ENCODE data around the gene MORF4L1. TPM values are rescaled to one million over a fixed set of nuclear protein-coding genes. Genes with fewer than 3 reads are reported as not detected.

Gene MORF4L1
- total and polyA plus RNA-seq, 2 experiments from 2014 or later = 520 to 571 TPM

DNA sequence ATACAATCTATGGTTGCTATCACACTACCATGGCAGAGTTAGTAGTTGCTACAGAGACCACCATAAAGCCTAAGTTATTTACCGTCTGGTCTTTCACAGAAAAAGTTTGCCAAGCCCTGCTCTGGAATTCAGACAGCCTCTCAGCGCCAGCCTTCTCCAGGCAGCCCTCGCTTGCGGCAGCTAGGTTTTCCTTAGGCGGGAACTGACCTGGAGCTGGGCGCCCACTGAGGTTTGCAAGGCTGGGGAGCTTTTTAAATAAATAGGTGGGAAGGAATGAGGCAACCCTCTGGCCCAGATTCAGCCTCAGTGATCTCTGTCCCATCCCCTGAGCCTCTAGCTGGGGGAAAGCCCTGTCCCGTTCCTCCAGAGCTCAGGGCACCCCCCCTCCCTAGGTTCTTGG lies 71.0 kb downstream of the MORF4L1 start:
- H3K4me1 ChIP-seq (ENCODE audit: insufficient read depth) = no peaks in the 10 kb centered on the region
- no peaks in the 10 kb centered on the region; the same call in 2 of the 3 replicates for H3K9me3 Mint-ChIP-seq
- peak; percentile 23 for DNase-seq (ENCODE audit: low spot score)
- TF ChIP-seq EZH2phosphoT487 (IDR thresholded peaks at IDR 0.05; ENCODE audit: unreplicated experiment) = no peak
- H3K4me3 Mint-ChIP-seq = peak overlapping the region; percentile 78
- H3K79me2 ChIP-seq (replicated peaks; ENCODE audit: insufficient read depth) = no peaks in the 10 kb centered on the region
- peaks cover 5% of the 10 kb centered on the region; the same call in 2 of the 3 replicates for H3K4me1 Mint-ChIP-seq
- H3K27ac Mint-ChIP-seq = no peak overlapping the region
- H3K36me3 Mint-ChIP-seq (ENCODE audit: low read depth) = no peaks in the 10 kb centered on the region; the same call in 2 of the 3 replicates
- H3K27me3 Mint-ChIP-seq (ENCODE audit: insufficient read depth, low read depth, poor library complexity) = peaks cover 22% of the 10 kb centered on the region
- no peaks in the 10 kb centered on the region for H3K9me2 ChIP-seq (ENCODE audit: insufficient read depth)
- H3K27me3 ChIP-seq (ENCODE audit: insufficient read depth) = peaks cover 23% of the 10 kb centered on the region
- no peaks in the 10 kb centered on the region for H3F3A ChIP-seq (replicated peaks; ENCODE audit: low read depth)
- 0 out of 2 replicates have a peak overlapping the region, but pooled peaks have one; percentile 76 for H3K4me3 ChIP-seq
- no peak overlapping the region for H3K27ac ChIP-seq (ENCODE audit: low read depth)
- H4K20me1 ChIP-seq (replicated peaks; ENCODE audit: insufficient read depth) = no peaks in the 10 kb centered on the region
- H3K36me3 ChIP-seq (ENCODE audit: insufficient read depth) = no peaks in the 10 kb centered on the region
- peak overlapping the region; percentile 88 for H3K4me2 ChIP-seq
- no peak for ATAC-seq
- H2AFZ ChIP-seq = 0 out of 2 replicates have a peak overlapping the region, but pooled peaks have one; percentile 96

DNA sequence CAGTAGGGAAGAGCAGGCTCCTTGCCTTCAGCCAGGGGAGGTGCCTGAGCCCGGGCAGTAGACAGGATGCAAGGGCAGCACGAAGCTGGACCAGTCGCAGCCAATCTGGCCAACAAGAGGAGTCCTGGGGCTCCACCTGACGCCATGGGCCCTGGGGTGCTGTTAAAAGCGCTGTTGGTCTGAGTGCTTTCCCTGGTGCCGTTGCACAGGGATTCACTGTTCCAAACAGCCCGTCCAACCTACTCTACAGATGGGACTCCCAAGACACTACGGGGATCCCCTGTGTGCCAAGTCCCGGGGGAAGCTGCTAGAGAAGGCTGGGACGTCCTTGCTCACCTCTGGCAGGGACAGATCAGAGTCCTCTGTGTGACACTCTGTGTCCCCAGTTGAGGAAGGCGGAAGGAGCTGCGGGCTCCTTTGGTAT lies 71.5 kb downstream of the MORF4L1 start:
- Mint-ChIP-seq H3K4me3 (peak overlapping the region; percentile 78), H3K9me3 (no peaks in the 10 kb centered on the region; the same call in 2 of the 3 replicates), H3K36me3 (ENCODE audit: low read depth) (no peaks in the 10 kb centered on the region; the same call in 2 of the 3 replicates), H3K4me1 (peaks cover 5% of the 10 kb centered on the region; the same call in 2 of the 3 replicates), H3K27me3 (ENCODE audit: insufficient read depth, low read depth, poor library complexity) (peaks cover 22% of the 10 kb centered on the region), H3K27ac (no peak overlapping the region)
- H3K79me2 ChIP-seq (replicated peaks; ENCODE audit: insufficient read depth) = no peaks in the 10 kb centered on the region
- H2AFZ ChIP-seq = peak overlapping the region; percentile 96
- H4K20me1 ChIP-seq (replicated peaks; ENCODE audit: insufficient read depth) = no peaks in the 10 kb centered on the region
- H3K27ac ChIP-seq (ENCODE audit: low read depth) = no peak overlapping the region
- H3F3A ChIP-seq (replicated peaks; ENCODE audit: low read depth) = no peaks in the 10 kb centered on the region
- H3K4me3 ChIP-seq = peak overlapping the region; percentile 76
- TF ChIP-seq CTCF (conservative IDR thresholded peaks at IDR 0.05; ENCODE audit: low read depth in 2 of 2) = no peak
- TF ChIP-seq EZH2 (IDR thresholded peaks at IDR 0.05; ENCODE audit: low read depth, unreplicated experiment) = no peak
- no peak for TF ChIP-seq STAT1 (IDR thresholded peaks at IDR 0.05; ENCODE audit: unreplicated experiment)
- TF ChIP-seq CREB1 (CRISPR knock-in tag; IDR thresholded peaks at IDR 0.05; ENCODE audit: low read depth) = no peak
- no peaks in the 10 kb centered on the region for H3K36me3 ChIP-seq (ENCODE audit: insufficient read depth)
- peak overlapping the region; percentile 88 for H3K4me2 ChIP-seq
- peak; percentile 37 for ATAC-seq
- no peaks in the 10 kb centered on the region for H3K9me2 ChIP-seq (ENCODE audit: insufficient read depth)
- H3K4me1 ChIP-seq (ENCODE audit: insufficient read depth) = no peaks in the 10 kb centered on the region
- DNase-seq (ENCODE audit: low spot score) = no peak
- peaks cover 23% of the 10 kb centered on the region for H3K27me3 ChIP-seq (ENCODE audit: insufficient read depth)

DNA sequence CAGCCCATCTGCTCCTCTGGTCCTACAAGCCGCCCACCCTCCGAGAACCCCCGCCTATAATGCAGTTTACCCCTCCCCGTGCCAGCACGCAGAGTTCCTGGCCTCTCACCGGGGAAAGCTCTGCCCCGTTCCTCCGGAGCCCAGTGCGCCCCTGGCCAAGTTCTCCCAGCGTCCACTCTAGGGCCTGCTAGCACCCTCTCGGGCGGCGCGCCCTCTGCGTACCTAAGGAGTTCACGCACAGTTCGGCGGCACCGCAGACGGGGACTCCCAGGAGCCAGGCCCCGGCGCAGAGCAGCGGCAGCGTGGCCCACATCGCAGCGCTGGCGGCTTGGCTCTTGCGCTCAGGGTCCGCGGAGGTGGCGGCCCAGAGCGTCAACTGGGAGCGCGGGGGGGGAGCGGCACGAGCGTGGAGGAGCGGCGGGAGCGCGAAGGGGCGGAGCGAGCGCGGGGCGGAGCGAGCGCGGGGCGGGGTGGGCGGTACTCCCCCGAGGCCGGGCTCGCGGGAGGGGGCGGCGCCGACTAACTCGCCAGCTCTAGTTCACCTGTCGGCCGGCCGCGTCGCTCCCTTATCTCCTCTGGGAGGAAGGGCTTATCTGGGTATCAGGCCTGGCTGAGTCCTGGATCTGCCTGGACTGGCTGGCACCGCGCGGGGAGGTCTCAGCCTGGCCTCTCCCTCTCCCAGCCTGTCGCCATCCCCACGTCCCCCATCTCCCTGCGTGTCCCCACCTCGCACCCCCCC lies 72.1 kb downstream of the MORF4L1 start, which contains the start of gene CTSH:
Gene CTSH, minus strand, starts transcription at position 378 of the 739 bp plus-strand sequence. Its CDS starts 65 bp downstream, at position 313.
- Mint-ChIP-seq H3K36me3 (ENCODE audit: low read depth) (no peaks in the 10 kb centered on the region; the same call in 2 of the 3 replicates), H3K9me3 (no peaks in the 10 kb centered on the region; the same call in 2 of the 3 replicates), H3K4me3 (peak within 1 kb of the TSS; percentile 78), H3K4me1 (peaks cover 8% of the 10 kb centered on the region), H3K27ac (no peak within 1 kb of the TSS), H3K27me3 (ENCODE audit: insufficient read depth, low read depth, poor library complexity) (peaks cover 22% of the 10 kb centered on the region)
- Histone ChIP-seq H3K4me1 (ENCODE audit: insufficient read depth) (no peaks in the 10 kb centered on the region), H3K27me3 (ENCODE audit: insufficient read depth) (peaks cover 23% of the 10 kb centered on the region), H3K9me2 (ENCODE audit: insufficient read depth) (no peaks in the 10 kb centered on the region), H3K27ac (ENCODE audit: low read depth) (no peak within 1 kb of the TSS), H4K20me1 (replicated peaks; ENCODE audit: insufficient read depth) (no peaks in the 10 kb centered on the region), H3K4me2 (peak within 1 kb of the TSS; percentile 88), H3K4me3 (peak within 1 kb of the TSS; percentile 76), H2AFZ (peak within 1 kb of the TSS; percentile 96), H3K79me2 (replicated peaks; ENCODE audit: insufficient read depth) (no peaks in the 10 kb centered on the region), H3F3A (replicated peaks; ENCODE audit: low read depth) (no peaks in the 10 kb centered on the region), H3K36me3 (ENCODE audit: insufficient read depth) (no peaks in the 10 kb centered on the region)
- ATAC-seq (peak; percentile 88), DNase-seq (ENCODE audit: low spot score) (peak; percentile 92)
- TF ChIP-seq ZNF114 (CRISPR knock-in tag; IDR thresholded peaks at IDR 0.05) (no peak), ZNF331 (CRISPR knock-in tag; IDR thresholded peaks at IDR 0.05; ENCODE audit: low read depth) (no peak), POLR2AphosphoS5 (IDR thresholded peaks at IDR 0.05; ENCODE audit: low read depth) (peak; percentile 61)

Data from GM23338 (cell line).